IMR-90 (cell line): ENCODE results near the gene KLHL29.

Experiments
- CEBPB ChIP-seq: IDR thresholded peaks from 2 replicates; pipeline ENCODE4 v1.6.1; 2012; ENCODE audit warnings: low read depth, low read length, improper control_type of control experiment
- POLR2A ChIP-seq: IDR thresholded peaks from 2 replicates; pipeline ENCODE4 v1.6.1; 2012; ENCODE audit warnings: mild to moderate bottlenecking, low read depth, low read length
- RAD21 ChIP-seq: IDR thresholded peaks from 2 replicates; pipeline ENCODE4 v1.6.1; 2012; ENCODE audit warnings: low read length, improper control_type of control experiment
- RFX5 ChIP-seq: IDR thresholded peaks from 2 replicates; pipeline ENCODE4 v1.8.0; 2012; ENCODE audit warnings: low read depth, mild to moderate bottlenecking, low read length, moderate library complexity
- SMC3 ChIP-seq: fragments of 150-350 bp; IDR thresholded peaks from 2 replicates; pipeline ENCODE4 v1.6.1; 2016; ENCODE audit warnings: low read depth, mild to moderate bottlenecking, antibody characterized with exemption, low read length, moderate library complexity
- TF ChIP-seq, protein P1 (sequence below): conservative IDR thresholded peaks from 2 replicates; pipeline ENCODE4 v1.5.1; 2012; ENCODE audit warnings: mild to moderate bottlenecking, low read depth, low read length, improper control_type of control experiment

GRCh38 chr2:23480957-23481797, 96.2 kb downstream of the KLHL29 start:
- TF ChIP-seq, protein P1, sequence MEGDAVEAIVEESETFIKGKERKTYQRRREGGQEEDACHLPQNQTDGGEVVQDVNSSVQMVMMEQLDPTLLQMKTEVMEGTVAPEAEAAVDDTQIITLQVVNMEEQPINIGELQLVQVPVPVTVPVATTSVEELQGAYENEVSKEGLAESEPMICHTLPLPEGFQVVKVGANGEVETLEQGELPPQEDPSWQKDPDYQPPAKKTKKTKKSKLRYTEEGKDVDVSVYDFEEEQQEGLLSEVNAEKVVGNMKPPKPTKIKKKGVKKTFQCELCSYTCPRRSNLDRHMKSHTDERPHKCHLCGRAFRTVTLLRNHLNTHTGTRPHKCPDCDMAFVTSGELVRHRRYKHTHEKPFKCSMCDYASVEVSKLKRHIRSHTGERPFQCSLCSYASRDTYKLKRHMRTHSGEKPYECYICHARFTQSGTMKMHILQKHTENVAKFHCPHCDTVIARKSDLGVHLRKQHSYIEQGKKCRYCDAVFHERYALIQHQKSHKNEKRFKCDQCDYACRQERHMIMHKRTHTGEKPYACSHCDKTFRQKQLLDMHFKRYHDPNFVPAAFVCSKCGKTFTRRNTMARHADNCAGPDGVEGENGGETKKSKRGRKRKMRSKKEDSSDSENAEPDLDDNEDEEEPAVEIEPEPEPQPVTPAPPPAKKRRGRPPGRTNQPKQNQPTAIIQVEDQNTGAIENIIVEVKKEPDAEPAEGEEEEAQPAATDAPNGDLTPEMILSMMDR, result no peak
- TF ChIP-seq POLR2A (no peak), CEBPB (peak; percentile 51; the same call in 1 of the 2 replicates), SMC3 (no peak), RAD21 (no peak), RFX5 (no peak)
